Measurements from ENCODE around the gene FHAD1.

FHAD1 gene

DNA sequence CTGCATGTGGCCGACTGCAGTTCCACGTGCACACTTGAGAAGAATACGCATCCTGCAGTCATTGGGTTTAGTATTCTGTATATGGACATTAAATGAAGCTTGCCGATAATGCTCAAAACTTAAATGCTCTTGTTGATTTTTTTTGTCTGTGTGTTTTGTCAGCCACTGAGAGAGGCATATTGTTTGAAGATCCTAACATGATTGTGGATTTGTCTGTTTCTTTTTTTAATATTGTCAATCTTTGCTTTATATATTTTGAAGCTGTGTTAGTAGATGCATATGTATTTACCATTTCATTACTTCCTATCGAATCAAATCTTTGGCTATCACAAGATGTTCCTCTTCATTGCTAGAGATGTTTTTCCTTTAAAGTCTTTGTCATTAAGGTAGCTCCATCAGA is 73.2 kb downstream of the FHAD1 start:
- H3K4me3 ChIP-seq (ENCODE audit: low read length): no peak overlapping the region
- TF ChIP-seq CTCF (conservative IDR thresholded peaks at IDR 0.05; ENCODE audit: low read depth, low read length): no peak
- no peak for DNase-seq (ENCODE audit: low read depth)

DNA sequence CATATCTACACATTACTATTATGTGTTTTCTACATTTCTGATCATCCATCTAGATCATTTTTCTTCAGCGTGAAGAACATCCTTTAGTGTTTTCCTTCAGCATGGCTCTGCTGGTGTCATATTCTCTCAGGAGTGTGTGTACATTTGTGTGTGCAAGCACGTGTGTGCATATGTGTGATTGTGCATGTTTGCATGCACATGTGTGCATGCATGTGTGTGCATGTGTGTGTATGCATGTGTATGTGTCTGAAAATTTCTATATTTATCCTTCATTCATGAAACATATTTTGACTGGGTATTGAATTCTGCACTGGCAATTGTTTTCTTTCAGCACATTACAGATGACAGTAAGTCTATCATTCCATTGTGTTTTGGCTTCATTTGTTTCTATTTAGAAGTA is 74.6 kb downstream of the FHAD1 start:
- TF ChIP-seq CTCF (conservative IDR thresholded peaks at IDR 0.05; ENCODE audit: low read depth, low read length): no peak
- no peak for DNase-seq (ENCODE audit: low read depth)
- no peak overlapping the region for H3K4me3 ChIP-seq (ENCODE audit: low read length)

- DNase-seq (ENCODE audit: low read depth): no peak
- TF ChIP-seq CTCF (conservative IDR thresholded peaks at IDR 0.05; ENCODE audit: low read depth, low read length): no peak
- no peak overlapping the region for H3K4me3 ChIP-seq (ENCODE audit: low read length)
Measured at GRCh38 chr1:15322648-15323350, 75.8 kb downstream of the FHAD1 start.

- TF ChIP-seq CTCF (conservative IDR thresholded peaks at IDR 0.05; ENCODE audit: low read depth, low read length): peak; percentile 98
- DNase-seq (ENCODE audit: low read depth): no peak
- no peak overlapping the region for H3K4me3 ChIP-seq (ENCODE audit: low read length)
Measured at GRCh38 chr1:15323351-15323988, 76.4 kb downstream of the FHAD1 start.

GRCh38 chr1:15323989-15324868 is 77.2 kb downstream of the FHAD1 start:
- no peak overlapping the region for H3K4me3 ChIP-seq (ENCODE audit: low read length)
- DNase-seq (ENCODE audit: low read depth): no peak
- TF ChIP-seq CTCF (conservative IDR thresholded peaks at IDR 0.05; ENCODE audit: low read depth, low read length): no peak

DNA sequence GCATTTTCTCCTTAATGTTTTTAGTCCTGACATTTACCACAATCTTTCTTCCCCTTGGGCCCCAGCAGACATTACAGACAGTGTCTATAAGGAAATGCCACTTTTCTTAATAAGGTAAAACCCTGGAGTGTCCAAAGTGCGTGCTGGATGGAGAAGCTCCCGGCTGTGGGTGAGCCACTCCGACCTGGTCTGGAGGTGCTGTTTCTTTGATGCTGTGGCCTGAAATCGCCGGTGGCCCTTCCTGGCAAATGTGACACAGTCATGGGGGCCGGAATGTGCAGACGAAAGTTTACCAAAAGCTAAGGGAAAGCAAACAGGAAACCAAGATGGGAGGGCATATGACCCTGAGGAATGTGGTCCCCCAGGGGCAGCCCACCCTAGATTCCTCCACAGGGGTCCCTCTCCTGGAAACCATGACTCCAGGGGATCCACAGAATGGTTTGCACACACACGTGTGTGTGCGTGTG is 77.9 kb downstream of the FHAD1 start:
- no peak for TF ChIP-seq CTCF (conservative IDR thresholded peaks at IDR 0.05; ENCODE audit: low read depth, low read length)
- H3K4me3 ChIP-seq (ENCODE audit: low read length): no peak overlapping the region
- DNase-seq (ENCODE audit: low read depth): no peak
